ENCODE data around the gene UNC13A.

- no peak for TF ChIP-seq CTCF (IDR thresholded peaks at IDR 0.05; ENCODE audit: low read depth, low read length)
- no peak for TF ChIP-seq MYC (IDR thresholded peaks at IDR 0.05; ENCODE audit: low read depth, low read length)
- TF ChIP-seq POLR2A (IDR thresholded peaks at IDR 0.05; ENCODE audit: extremely low read depth, insufficient read length) = no peak
Measured at GRCh38 chr19:17627921-17628320, 60.2 kb downstream of the UNC13A start.

All from NB4 (cell line).